ENCODE measurements around the gene CHTF18.

DNA sequence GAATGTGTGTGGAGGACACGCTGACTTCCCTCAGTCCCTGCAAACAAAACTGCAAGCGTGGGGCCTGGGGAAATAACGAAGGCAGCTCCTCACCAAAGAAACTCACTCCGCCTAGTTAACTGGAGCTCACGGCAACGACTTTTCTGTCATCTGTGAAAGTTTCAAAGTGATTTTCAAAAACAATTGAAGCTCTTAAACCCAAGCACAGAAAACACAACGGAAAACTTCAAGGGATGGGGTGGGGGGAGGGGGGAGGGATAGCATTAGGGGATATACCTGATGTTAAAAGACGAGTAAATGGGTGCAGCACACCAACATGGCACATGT, 15.3 kb downstream of the CHTF18 start:
- TF ChIP-seq, protein P1, sequence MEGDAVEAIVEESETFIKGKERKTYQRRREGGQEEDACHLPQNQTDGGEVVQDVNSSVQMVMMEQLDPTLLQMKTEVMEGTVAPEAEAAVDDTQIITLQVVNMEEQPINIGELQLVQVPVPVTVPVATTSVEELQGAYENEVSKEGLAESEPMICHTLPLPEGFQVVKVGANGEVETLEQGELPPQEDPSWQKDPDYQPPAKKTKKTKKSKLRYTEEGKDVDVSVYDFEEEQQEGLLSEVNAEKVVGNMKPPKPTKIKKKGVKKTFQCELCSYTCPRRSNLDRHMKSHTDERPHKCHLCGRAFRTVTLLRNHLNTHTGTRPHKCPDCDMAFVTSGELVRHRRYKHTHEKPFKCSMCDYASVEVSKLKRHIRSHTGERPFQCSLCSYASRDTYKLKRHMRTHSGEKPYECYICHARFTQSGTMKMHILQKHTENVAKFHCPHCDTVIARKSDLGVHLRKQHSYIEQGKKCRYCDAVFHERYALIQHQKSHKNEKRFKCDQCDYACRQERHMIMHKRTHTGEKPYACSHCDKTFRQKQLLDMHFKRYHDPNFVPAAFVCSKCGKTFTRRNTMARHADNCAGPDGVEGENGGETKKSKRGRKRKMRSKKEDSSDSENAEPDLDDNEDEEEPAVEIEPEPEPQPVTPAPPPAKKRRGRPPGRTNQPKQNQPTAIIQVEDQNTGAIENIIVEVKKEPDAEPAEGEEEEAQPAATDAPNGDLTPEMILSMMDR (IDR thresholded peaks at IDR 0.05), result no peak
- TF ChIP-seq EP300 (IDR thresholded peaks at IDR 0.05) (no peak), POLR2A (IDR thresholded peaks at IDR 0.05) (no peak), POLR2AphosphoS5 (IDR thresholded peaks at IDR 0.05) (no peak)
